ENCODE data around the gene DGKE.
A peak's percentile ranks its signal among the peaks of the same experiment; 100 is the strongest.

DGKE gene

GRCh38 chr17:56819030-56819429 is 14.9 kb upstream of the DGKE start:
- H3K36me3 ChIP-seq (ENCODE audit: control insufficient read depth, low read depth, low read length) = no peaks in the 10 kb centered on the region
- H3K27me3 ChIP-seq (ENCODE audit: control insufficient read depth, insufficient read depth, low read length) = no peaks in the 10 kb centered on the region
- H3K27ac ChIP-seq (ENCODE audit: low read length) = no peak overlapping the region
- H3K9me3 ChIP-seq (ENCODE audit: control insufficient read depth, low read depth, low read length) = no peaks in the 10 kb centered on the region
- H3K9ac ChIP-seq (ENCODE audit: low read length) = no peak overlapping the region
- H3K4me1 ChIP-seq (ENCODE audit: control insufficient read depth, low read depth, low read length) = no peaks in the 10 kb centered on the region
- H3K4me3 ChIP-seq (ENCODE audit: low read length) = no peak overlapping the region

- no peaks in the 10 kb centered on the region for H3K27me3 ChIP-seq (ENCODE audit: control insufficient read depth, insufficient read depth, low read length)
- H3K9ac ChIP-seq (ENCODE audit: low read length) = no peak overlapping the region
- H3K9me3 ChIP-seq (ENCODE audit: control insufficient read depth, low read depth, low read length) = no peaks in the 10 kb centered on the region
- H3K27ac ChIP-seq (ENCODE audit: low read length) = no peak overlapping the region
- no peaks in the 10 kb centered on the region for H3K36me3 ChIP-seq (ENCODE audit: control insufficient read depth, low read depth, low read length)
- no peak overlapping the region for H3K4me3 ChIP-seq (ENCODE audit: low read length)
- H3K4me1 ChIP-seq (ENCODE audit: control insufficient read depth, low read depth, low read length) = peaks cover 1% of the 10 kb centered on the region
Observed at GRCh38 chr17:56819431-56820145, 14.4 kb upstream of the DGKE start.

GRCh38 chr17:56820207-56820606 is 13.7 kb upstream of the DGKE start:
- H3K36me3 ChIP-seq (ENCODE audit: control insufficient read depth, low read depth, low read length) = no peaks in the 10 kb centered on the region
- peaks cover 3% of the 10 kb centered on the region for H3K4me1 ChIP-seq (ENCODE audit: control insufficient read depth, low read depth, low read length)
- H3K9me3 ChIP-seq (ENCODE audit: control insufficient read depth, low read depth, low read length) = no peaks in the 10 kb centered on the region
- H3K4me3 ChIP-seq (ENCODE audit: low read length) = no peak overlapping the region
- no peak overlapping the region for H3K9ac ChIP-seq (ENCODE audit: low read length)
- H3K27me3 ChIP-seq (ENCODE audit: control insufficient read depth, insufficient read depth, low read length) = no peaks in the 10 kb centered on the region
- H3K27ac ChIP-seq (ENCODE audit: low read length) = no peak overlapping the region

- H3K9me3 ChIP-seq (ENCODE audit: control insufficient read depth, low read depth, low read length) = no peaks in the 10 kb centered on the region
- H3K9ac ChIP-seq (ENCODE audit: low read length) = no peak overlapping the region
- H3K27me3 ChIP-seq (ENCODE audit: control insufficient read depth, insufficient read depth, low read length) = no peaks in the 10 kb centered on the region
- H3K4me3 ChIP-seq (ENCODE audit: low read length) = no peak overlapping the region
- H3K4me1 ChIP-seq (ENCODE audit: control insufficient read depth, low read depth, low read length) = peaks cover 3% of the 10 kb centered on the region
- no peak overlapping the region for H3K27ac ChIP-seq (ENCODE audit: low read length)
- H3K36me3 ChIP-seq (ENCODE audit: control insufficient read depth, low read depth, low read length) = no peaks in the 10 kb centered on the region
Observed at GRCh38 chr17:56821847-56822534, 12.0 kb upstream of the DGKE start.

GRCh38 chr17:56822725-56823124 is 11.2 kb upstream of the DGKE start:
- H3K36me3 ChIP-seq (ENCODE audit: control insufficient read depth, low read depth, low read length) = no peaks in the 10 kb centered on the region
- H3K27ac ChIP-seq (ENCODE audit: low read length) = no peak overlapping the region
- H3K9me3 ChIP-seq (ENCODE audit: control insufficient read depth, low read depth, low read length) = no peaks in the 10 kb centered on the region
- no peak overlapping the region for H3K4me3 ChIP-seq (ENCODE audit: low read length)
- peaks cover 3% of the 10 kb centered on the region for H3K4me1 ChIP-seq (ENCODE audit: control insufficient read depth, low read depth, low read length)
- no peaks in the 10 kb centered on the region for H3K27me3 ChIP-seq (ENCODE audit: control insufficient read depth, insufficient read depth, low read length)
- no peak overlapping the region for H3K9ac ChIP-seq (ENCODE audit: low read length)

GRCh38 chr17:56823848-56824247 is 10.1 kb upstream of the DGKE start:
- no peaks in the 10 kb centered on the region for H3K36me3 ChIP-seq (ENCODE audit: control insufficient read depth, low read depth, low read length)
- H3K27ac ChIP-seq (ENCODE audit: low read length) = no peak overlapping the region
- H3K4me3 ChIP-seq (ENCODE audit: low read length) = no peak overlapping the region
- no peaks in the 10 kb centered on the region for H3K27me3 ChIP-seq (ENCODE audit: control insufficient read depth, insufficient read depth, low read length)
- no peaks in the 10 kb centered on the region for H3K9me3 ChIP-seq (ENCODE audit: control insufficient read depth, low read depth, low read length)
- no peak overlapping the region for H3K9ac ChIP-seq (ENCODE audit: low read length)
- H3K4me1 ChIP-seq (ENCODE audit: control insufficient read depth, low read depth, low read length) = peaks cover 3% of the 10 kb centered on the region

- no peak overlapping the region for H3K9ac ChIP-seq (ENCODE audit: low read length)
- H3K9me3 ChIP-seq (ENCODE audit: control insufficient read depth, low read depth, low read length) = no peaks in the 10 kb centered on the region
- no peaks in the 10 kb centered on the region for H3K36me3 ChIP-seq (ENCODE audit: control insufficient read depth, low read depth, low read length)
- H3K27ac ChIP-seq (ENCODE audit: low read length) = no peak overlapping the region
- no peaks in the 10 kb centered on the region for H3K27me3 ChIP-seq (ENCODE audit: control insufficient read depth, insufficient read depth, low read length)
- no peak overlapping the region for H3K4me3 ChIP-seq (ENCODE audit: low read length)
- peaks cover 3% of the 10 kb centered on the region for H3K4me1 ChIP-seq (ENCODE audit: control insufficient read depth, low read depth, low read length)
Observed at GRCh38 chr17:56824503-56824902, 9.4 kb upstream of the DGKE start.

- no peaks in the 10 kb centered on the region for H3K36me3 ChIP-seq (ENCODE audit: control insufficient read depth, low read depth, low read length)
- H3K27ac ChIP-seq (ENCODE audit: low read length) = no peak overlapping the region
- H3K4me3 ChIP-seq (ENCODE audit: low read length) = no peak overlapping the region
- no peak overlapping the region for H3K9ac ChIP-seq (ENCODE audit: low read length)
- peaks cover 7% of the 10 kb centered on the region for H3K4me1 ChIP-seq (ENCODE audit: control insufficient read depth, low read depth, low read length)
- no peaks in the 10 kb centered on the region for H3K9me3 ChIP-seq (ENCODE audit: control insufficient read depth, low read depth, low read length)
- H3K27me3 ChIP-seq (ENCODE audit: control insufficient read depth, insufficient read depth, low read length) = peaks cover under 1% of the 10 kb centered on the region
Observed at GRCh38 chr17:56826611-56827414, 7.1 kb upstream of the DGKE start.

- Histone ChIP-seq H3K9me3 (ENCODE audit: control insufficient read depth, low read depth, low read length) (no peaks in the 10 kb centered on the region), H3K27me3 (ENCODE audit: control insufficient read depth, insufficient read depth, low read length) (peaks cover 25% of the 10 kb centered on the region), H3K4me1 (ENCODE audit: control insufficient read depth, low read depth, low read length) (peaks cover 20% of the 10 kb centered on the region), H3K9ac (ENCODE audit: low read length) (no peak overlapping the region), H3K4me3 (ENCODE audit: low read length) (no peak overlapping the region), H3K36me3 (ENCODE audit: control insufficient read depth, low read depth, low read length) (no peaks in the 10 kb centered on the region), H3K27ac (ENCODE audit: low read length) (no peak overlapping the region)
Observed at GRCh38 chr17:56830726-56831368, 3.1 kb upstream of the DGKE start.

GRCh38 chr17:56831369-56832095 is 2.4 kb upstream of the DGKE start:
- H3K4me1 ChIP-seq (ENCODE audit: control insufficient read depth, low read depth, low read length) = peaks cover 20% of the 10 kb centered on the region
- H3K27me3 ChIP-seq (ENCODE audit: control insufficient read depth, insufficient read depth, low read length) = peaks cover 28% of the 10 kb centered on the region
- no peak overlapping the region for H3K27ac ChIP-seq (ENCODE audit: low read length)
- H3K4me3 ChIP-seq (ENCODE audit: low read length) = no peak overlapping the region
- H3K36me3 ChIP-seq (ENCODE audit: control insufficient read depth, low read depth, low read length) = no peaks in the 10 kb centered on the region
- H3K9ac ChIP-seq (ENCODE audit: low read length) = no peak overlapping the region
- no peaks in the 10 kb centered on the region for H3K9me3 ChIP-seq (ENCODE audit: control insufficient read depth, low read depth, low read length)

- no peaks in the 10 kb centered on the region for H3K36me3 ChIP-seq (ENCODE audit: control insufficient read depth, low read depth, low read length)
- H3K9ac ChIP-seq (ENCODE audit: low read length) = peak overlapping the region; percentile 48
- peaks cover 25% of the 10 kb centered on the region for H3K4me1 ChIP-seq (ENCODE audit: control insufficient read depth, low read depth, low read length)
- no peak overlapping the region for H3K27ac ChIP-seq (ENCODE audit: low read length)
- peaks cover 28% of the 10 kb centered on the region for H3K27me3 ChIP-seq (ENCODE audit: control insufficient read depth, insufficient read depth, low read length)
- peak overlapping the region; percentile 76 for H3K4me3 ChIP-seq (ENCODE audit: low read length)
- H3K9me3 ChIP-seq (ENCODE audit: control insufficient read depth, low read depth, low read length) = no peaks in the 10 kb centered on the region
Observed at GRCh38 chr17:56832446-56832845, 1.5 kb upstream of the DGKE start.

Data from iPS-18a (cell line).